ENCODE results near the gene ESR1. TPM values are rescaled to one million over a fixed set of nuclear protein-coding genes. Genes with fewer than 3 reads are reported as not detected.

ESR1 gene
- total RNA-seq, 1 experiment from 2014 or later = 0.98 TPM

DNA sequence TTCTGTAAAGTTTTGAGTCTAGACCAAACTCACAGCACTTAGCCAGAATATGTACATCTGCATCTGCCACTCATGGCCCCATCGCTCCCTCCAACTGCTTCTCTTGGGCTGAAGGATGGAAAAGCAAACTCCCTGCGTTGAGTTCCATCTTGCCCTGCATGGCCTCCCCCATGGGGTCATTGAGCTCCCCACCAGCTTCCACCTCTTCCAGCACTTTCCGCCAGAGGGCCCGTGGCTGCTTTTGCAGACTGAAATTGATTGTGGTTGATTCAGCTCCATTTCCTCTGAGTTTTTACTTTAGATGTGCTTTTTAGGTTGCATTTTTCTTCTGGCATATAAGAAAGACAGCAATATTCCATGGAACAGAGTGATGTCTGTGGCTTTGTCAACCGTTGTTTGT lies 263.1 kb downstream of the ESR1 start:
- no peaks in the 10 kb centered on the region for H3K27me3 Mint-ChIP-seq (ENCODE audit: low read depth)
- ChIA-PET CTCF (no interaction called here), POLR2A (no interaction called here)
- ATAC-seq = no peak
- TF ChIP-seq, protein P1, sequence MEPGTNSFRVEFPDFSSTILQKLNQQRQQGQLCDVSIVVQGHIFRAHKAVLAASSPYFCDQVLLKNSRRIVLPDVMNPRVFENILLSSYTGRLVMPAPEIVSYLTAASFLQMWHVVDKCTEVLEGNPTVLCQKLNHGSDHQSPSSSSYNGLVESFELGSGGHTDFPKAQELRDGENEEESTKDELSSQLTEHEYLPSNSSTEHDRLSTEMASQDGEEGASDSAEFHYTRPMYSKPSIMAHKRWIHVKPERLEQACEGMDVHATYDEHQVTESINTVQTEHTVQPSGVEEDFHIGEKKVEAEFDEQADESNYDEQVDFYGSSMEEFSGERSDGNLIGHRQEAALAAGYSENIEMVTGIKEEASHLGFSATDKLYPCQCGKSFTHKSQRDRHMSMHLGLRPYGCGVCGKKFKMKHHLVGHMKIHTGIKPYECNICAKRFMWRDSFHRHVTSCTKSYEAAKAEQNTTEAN (CRISPR knock-in tag; IDR thresholded peaks at IDR 0.05) = no peak
- TF ChIP-seq, protein P2, sequence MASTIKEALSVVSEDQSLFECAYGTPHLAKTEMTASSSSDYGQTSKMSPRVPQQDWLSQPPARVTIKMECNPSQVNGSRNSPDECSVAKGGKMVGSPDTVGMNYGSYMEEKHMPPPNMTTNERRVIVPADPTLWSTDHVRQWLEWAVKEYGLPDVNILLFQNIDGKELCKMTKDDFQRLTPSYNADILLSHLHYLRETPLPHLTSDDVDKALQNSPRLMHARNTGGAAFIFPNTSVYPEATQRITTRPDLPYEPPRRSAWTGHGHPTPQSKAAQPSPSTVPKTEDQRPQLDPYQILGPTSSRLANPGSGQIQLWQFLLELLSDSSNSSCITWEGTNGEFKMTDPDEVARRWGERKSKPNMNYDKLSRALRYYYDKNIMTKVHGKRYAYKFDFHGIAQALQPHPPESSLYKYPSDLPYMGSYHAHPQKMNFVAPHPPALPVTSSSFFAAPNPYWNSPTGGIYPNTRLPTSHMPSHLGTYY (CRISPR knock-in tag; IDR thresholded peaks at IDR 0.05) = no peak
- TF ChIP-seq NR1H2 (CRISPR knock-in tag; IDR thresholded peaks at IDR 0.05) (no peak), ZNF416 (CRISPR knock-in tag; IDR thresholded peaks at IDR 0.05) (no peak), ETV6 (CRISPR knock-in tag; IDR thresholded peaks at IDR 0.05) (no peak), FOXP1 (CRISPR knock-in tag; IDR thresholded peaks at IDR 0.05; ENCODE audit: borderline replicate concordance) (no peak), SP1 (CRISPR knock-in tag; conservative IDR thresholded peaks at IDR 0.05) (no peak), GRHL2 (CRISPR knock-in tag; IDR thresholded peaks at IDR 0.05; ENCODE audit: insufficient replicate concordance, severe bottlenecking) (no peak), ZNF396 (CRISPR knock-in tag; IDR thresholded peaks at IDR 0.05; ENCODE audit: borderline replicate concordance) (no peak), RORB (CRISPR knock-in tag; IDR thresholded peaks at IDR 0.05) (no peak), CREM (CRISPR knock-in tag; IDR thresholded peaks at IDR 0.05) (no peak)
- TF ChIP-seq, protein P3, sequence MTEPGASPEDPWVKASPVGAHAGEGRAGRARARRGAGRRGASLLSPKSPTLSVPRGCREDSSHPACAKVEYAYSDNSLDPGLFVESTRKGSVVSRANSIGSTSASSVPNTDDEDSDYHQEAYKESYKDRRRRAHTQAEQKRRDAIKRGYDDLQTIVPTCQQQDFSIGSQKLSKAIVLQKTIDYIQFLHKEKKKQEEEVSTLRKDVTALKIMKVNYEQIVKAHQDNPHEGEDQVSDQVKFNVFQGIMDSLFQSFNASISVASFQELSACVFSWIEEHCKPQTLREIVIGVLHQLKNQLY (CRISPR knock-in tag; IDR thresholded peaks at IDR 0.05) = no peak
- TF ChIP-seq, protein P4, sequence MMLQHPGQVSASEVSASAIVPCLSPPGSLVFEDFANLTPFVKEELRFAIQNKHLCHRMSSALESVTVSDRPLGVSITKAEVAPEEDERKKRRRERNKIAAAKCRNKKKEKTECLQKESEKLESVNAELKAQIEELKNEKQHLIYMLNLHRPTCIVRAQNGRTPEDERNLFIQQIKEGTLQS (CRISPR knock-in tag; conservative IDR thresholded peaks at IDR 0.05) = no peak
- TF ChIP-seq, protein P5, sequence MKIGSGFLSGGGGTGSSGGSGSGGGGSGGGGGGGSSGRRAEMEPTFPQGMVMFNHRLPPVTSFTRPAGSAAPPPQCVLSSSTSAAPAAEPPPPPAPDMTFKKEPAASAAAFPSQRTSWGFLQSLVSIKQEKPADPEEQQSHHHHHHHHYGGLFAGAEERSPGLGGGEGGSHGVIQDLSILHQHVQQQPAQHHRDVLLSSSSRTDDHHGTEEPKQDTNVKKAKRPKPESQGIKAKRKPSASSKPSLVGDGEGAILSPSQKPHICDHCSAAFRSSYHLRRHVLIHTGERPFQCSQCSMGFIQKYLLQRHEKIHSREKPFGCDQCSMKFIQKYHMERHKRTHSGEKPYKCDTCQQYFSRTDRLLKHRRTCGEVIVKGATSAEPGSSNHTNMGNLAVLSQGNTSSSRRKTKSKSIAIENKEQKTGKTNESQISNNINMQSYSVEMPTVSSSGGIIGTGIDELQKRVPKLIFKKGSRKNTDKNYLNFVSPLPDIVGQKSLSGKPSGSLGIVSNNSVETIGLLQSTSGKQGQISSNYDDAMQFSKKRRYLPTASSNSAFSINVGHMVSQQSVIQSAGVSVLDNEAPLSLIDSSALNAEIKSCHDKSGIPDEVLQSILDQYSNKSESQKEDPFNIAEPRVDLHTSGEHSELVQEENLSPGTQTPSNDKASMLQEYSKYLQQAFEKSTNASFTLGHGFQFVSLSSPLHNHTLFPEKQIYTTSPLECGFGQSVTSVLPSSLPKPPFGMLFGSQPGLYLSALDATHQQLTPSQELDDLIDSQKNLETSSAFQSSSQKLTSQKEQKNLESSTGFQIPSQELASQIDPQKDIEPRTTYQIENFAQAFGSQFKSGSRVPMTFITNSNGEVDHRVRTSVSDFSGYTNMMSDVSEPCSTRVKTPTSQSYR (CRISPR knock-in tag; IDR thresholded peaks at IDR 0.05) = no peak
- TF ChIP-seq, protein P6, sequence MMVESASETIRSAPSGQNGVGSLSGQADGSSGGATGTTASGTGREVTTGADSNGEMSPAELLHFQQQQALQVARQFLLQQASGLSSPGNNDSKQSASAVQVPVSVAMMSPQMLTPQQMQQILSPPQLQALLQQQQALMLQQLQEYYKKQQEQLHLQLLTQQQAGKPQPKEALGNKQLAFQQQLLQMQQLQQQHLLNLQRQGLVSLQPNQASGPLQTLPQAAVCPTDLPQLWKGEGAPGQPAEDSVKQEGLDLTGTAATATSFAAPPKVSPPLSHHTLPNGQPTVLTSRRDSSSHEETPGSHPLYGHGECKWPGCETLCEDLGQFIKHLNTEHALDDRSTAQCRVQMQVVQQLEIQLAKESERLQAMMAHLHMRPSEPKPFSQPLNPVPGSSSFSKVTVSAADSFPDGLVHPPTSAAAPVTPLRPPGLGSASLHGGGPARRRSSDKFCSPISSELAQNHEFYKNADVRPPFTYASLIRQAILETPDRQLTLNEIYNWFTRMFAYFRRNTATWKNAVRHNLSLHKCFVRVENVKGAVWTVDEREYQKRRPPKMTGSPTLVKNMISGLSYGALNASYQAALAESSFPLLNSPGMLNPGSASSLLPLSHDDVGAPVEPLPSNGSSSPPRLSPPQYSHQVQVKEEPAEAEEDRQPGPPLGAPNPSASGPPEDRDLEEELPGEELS (CRISPR knock-in tag; IDR thresholded peaks at IDR 0.05) = no peak
- TF ChIP-seq, protein P7, sequence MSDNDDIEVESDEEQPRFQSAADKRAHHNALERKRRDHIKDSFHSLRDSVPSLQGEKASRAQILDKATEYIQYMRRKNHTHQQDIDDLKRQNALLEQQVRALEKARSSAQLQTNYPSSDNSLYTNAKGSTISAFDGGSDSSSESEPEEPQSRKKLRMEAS (CRISPR knock-in tag; IDR thresholded peaks at IDR 0.05) = no peak
- H3K36me3 Mint-ChIP-seq = peaks cover 14% of the 10 kb centered on the region
- H3K9me3 Mint-ChIP-seq = peaks cover 17% of the 10 kb centered on the region
- H3K4me1 Mint-ChIP-seq = peaks cover 6% of the 10 kb centered on the region; the same call in 1 of the 2 replicates
- no peak for DNase-seq (ENCODE audit: low spot score)
- no peak overlapping the region for H3K4me3 Mint-ChIP-seq
- H3K27ac Mint-ChIP-seq = no peak overlapping the region

DNA sequence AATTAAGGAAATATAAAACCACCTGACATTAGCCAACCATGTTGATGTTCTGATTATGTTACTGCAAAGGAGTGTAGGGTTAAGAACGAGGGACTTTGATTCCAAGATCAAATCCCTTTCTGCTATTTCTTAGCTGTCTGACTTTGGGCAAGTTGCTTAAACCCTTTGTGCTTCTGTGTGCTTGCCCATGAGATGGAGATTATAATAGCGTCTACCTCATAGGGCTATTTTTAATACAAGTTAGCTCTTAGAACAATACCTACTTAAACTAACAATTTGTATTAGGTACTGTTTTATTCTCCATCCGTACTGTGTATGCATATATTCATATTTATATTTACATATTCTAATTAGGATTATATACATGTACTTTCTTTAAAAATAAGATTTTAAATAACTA lies 263.8 kb downstream of the ESR1 start:
- POLR2A ChIA-PET = no interaction called here
- ATAC-seq = no peak
- no peak for TF ChIP-seq FOXK1 (CRISPR knock-in tag; IDR thresholded peaks at IDR 0.05)
- TF ChIP-seq ETV6 (CRISPR knock-in tag; IDR thresholded peaks at IDR 0.05) = no peak
- no peak for TF ChIP-seq NFATC4 (CRISPR knock-in tag; IDR thresholded peaks at IDR 0.05)
- TF ChIP-seq GTF2I (CRISPR knock-in tag; conservative IDR thresholded peaks at IDR 0.05) = no peak
- TF ChIP-seq HMGA2 (CRISPR knock-in tag; IDR thresholded peaks at IDR 0.05) = no peak
- TF ChIP-seq, protein P8, sequence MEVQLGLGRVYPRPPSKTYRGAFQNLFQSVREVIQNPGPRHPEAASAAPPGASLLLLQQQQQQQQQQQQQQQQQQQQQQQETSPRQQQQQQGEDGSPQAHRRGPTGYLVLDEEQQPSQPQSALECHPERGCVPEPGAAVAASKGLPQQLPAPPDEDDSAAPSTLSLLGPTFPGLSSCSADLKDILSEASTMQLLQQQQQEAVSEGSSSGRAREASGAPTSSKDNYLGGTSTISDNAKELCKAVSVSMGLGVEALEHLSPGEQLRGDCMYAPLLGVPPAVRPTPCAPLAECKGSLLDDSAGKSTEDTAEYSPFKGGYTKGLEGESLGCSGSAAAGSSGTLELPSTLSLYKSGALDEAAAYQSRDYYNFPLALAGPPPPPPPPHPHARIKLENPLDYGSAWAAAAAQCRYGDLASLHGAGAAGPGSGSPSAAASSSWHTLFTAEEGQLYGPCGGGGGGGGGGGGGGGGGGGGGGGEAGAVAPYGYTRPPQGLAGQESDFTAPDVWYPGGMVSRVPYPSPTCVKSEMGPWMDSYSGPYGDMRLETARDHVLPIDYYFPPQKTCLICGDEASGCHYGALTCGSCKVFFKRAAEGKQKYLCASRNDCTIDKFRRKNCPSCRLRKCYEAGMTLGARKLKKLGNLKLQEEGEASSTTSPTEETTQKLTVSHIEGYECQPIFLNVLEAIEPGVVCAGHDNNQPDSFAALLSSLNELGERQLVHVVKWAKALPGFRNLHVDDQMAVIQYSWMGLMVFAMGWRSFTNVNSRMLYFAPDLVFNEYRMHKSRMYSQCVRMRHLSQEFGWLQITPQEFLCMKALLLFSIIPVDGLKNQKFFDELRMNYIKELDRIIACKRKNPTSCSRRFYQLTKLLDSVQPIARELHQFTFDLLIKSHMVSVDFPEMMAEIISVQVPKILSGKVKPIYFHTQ (CRISPR knock-in tag; IDR thresholded peaks at IDR 0.05) = no peak
- TF ChIP-seq NR1H2 (CRISPR knock-in tag; IDR thresholded peaks at IDR 0.05) = no peak
- TF ChIP-seq PRRX2 (CRISPR knock-in tag; IDR thresholded peaks at IDR 0.05) = no peak
- TF ChIP-seq OVOL2 (CRISPR knock-in tag; IDR thresholded peaks at IDR 0.05; ENCODE audit: borderline replicate concordance) = no peak
- no peak for TF ChIP-seq FOXP1 (CRISPR knock-in tag; IDR thresholded peaks at IDR 0.05; ENCODE audit: borderline replicate concordance)
- TF ChIP-seq, protein P9, sequence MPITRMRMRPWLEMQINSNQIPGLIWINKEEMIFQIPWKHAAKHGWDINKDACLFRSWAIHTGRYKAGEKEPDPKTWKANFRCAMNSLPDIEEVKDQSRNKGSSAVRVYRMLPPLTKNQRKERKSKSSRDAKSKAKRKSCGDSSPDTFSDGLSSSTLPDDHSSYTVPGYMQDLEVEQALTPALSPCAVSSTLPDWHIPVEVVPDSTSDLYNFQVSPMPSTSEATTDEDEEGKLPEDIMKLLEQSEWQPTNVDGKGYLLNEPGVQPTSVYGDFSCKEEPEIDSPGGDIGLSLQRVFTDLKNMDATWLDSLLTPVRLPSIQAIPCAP (CRISPR knock-in tag; IDR thresholded peaks at IDR 0.05) = no peak

More for the DNA sequence above, 263.8 kb downstream of the ESR1 start:
- Mint-ChIP-seq H3K27ac (no peak overlapping the region), H3K27me3 (ENCODE audit: low read depth) (no peaks in the 10 kb centered on the region), H3K9me3 (peaks cover 25% of the 10 kb centered on the region), H3K4me1 (peaks cover 4% of the 10 kb centered on the region; the same call in 1 of the 2 replicates), H3K36me3 (peaks cover 21% of the 10 kb centered on the region), H3K4me3 (no peak overlapping the region)
- no peak for DNase-seq (ENCODE audit: low spot score)
- CTCF ChIA-PET = no interaction called here
